ENCODE data around the gene MIR17HG.

MIR17HG gene

DNA sequence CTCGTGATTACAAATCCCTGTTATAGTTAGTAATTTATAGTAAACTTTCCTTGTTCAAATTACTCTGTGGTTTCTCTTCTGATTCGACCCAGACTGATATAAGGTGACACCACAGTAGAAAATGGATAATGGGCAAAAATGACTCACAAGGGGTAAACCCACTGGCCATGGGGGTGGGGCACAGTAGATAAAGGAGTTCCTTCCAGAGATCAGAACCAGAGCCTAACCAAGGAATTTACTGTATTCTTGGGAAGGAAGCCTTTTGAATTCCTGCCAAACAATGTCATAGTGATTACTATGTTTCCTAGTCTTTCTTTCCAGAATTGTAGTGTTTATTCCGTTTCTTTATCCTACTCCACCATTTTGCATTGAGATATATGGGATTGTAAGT lies 21.9 kb downstream of the MIR17HG start:
- DNase-seq: no peak

DNA sequence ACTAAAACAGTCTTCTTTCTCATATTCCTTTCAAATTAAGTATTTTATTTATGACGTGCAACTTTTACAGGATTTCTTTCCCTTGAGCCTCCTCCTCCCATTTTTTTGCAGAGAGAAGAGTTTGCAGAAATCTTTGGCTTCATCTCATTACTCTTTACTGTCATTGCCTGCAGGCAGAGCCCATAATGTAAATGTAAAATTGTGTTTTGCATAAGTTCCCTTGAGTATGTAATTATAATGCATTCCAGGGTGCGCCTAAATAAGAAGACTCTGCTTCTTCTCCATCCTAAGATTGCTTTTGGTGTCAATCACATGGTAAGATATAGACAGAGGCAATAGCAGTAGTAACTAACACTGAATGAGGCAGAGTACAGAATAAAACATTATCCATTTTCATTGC lies 23.0 kb downstream of the MIR17HG start:
- DNase-seq: no peak

DNA sequence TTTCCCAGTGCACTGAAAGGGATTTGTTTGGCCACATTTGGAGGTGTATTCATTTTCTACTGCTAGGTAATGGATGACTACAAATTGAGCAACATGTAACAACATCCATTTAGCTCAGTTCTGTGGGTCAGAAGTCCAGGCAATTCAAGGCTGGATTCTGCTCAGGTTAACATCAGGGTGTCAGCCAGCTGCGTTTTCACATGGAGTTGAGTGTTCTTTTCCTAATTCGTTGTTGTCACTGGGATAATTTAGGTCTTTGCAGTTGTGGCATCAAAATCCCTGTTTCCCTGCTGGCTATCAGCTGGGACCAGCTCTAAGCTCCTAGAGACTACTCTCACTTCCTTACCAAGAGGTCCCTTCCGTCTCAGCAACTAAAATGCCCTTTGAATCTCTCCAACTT lies 25.4 kb downstream of the MIR17HG start:
- no peak for DNase-seq

DNA sequence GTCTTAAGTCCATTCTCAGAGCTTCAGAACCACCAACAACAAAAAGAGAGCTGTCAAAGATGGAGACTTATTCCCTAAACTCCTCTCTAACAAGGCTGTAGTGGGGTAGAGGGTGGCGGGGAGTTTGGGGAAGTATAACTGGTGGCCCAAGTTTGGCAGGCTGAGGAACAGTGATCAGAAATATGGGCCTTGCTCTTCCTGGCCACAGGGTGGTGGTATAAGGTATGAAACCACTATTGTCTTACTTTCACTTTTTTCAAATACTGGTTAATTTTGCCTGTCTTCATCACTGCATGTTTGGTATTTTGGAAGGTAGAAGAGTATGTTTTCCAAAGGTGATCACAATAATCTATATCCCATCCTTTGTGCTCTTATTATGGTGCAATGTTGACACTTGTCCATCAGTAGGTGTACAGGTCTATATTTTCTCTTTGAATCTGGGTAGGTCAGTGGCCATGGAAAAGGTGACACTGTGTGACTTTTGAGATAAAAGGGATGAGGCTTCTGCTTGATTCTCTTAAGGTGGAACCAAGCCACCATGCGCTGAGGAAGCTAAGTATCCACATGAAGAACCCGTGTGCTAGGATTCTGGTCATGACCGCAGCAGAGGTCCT lies 27.7 kb downstream of the MIR17HG start:
- no peak for DNase-seq

DNA sequence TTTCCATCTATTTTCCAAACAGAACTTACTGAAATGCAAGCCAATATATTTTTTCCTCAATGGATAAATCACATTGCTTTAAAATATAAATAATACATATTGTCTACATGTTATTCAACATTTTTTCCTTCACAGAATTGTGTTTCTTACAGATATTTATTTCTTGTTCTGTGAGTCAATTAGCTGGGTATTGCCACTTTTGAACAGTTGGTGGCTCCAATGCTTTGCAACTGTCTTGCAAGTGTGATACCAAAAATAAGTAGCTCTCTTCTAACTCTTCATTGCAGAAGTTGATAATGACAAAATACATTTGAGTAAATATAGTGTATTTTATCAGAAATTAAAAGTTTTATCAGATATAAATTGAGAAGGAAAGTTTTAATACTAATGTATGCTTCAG lies 33.9 kb downstream of the MIR17HG start:
- DNase-seq: no peak

DNA sequence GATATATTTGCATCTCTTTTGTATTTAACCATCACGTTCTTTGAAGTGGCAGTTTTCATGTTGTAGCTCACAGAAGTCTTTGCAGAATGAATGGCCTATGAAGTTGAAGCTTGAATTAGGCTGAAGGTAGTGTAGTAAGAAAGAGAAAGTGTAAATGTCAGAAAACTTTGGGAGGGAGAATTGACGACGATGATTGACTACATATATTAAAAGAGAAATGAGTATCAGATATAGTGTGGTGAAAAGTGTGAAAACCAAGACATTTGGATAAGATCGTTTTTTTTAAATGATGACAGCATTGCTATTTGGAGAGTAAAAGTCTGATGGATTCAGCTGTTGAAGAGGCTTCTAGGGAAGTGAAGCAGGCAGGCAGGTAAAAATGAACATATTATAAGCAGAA lies 36.3 kb downstream of the MIR17HG start:
- no peak for DNase-seq

DNA sequence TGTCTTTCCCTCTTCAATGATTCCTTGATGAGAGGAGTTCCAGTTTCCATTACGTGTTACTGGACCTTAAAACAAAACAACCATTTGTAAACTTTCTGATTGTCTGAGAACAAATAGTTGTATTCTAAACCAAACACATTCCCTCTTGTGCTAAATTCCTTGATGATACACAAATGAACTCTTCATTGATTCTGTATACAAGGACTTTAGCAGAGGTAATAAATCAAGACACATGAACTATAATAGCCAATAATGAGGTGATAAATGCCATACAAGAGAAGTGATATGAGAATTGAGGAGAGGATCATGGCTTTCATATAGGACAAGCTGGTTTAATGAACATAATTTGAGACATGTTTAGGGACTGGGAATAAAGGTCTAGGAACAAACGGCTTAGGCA lies 37.4 kb downstream of the MIR17HG start:
- no peak for DNase-seq

DNA sequence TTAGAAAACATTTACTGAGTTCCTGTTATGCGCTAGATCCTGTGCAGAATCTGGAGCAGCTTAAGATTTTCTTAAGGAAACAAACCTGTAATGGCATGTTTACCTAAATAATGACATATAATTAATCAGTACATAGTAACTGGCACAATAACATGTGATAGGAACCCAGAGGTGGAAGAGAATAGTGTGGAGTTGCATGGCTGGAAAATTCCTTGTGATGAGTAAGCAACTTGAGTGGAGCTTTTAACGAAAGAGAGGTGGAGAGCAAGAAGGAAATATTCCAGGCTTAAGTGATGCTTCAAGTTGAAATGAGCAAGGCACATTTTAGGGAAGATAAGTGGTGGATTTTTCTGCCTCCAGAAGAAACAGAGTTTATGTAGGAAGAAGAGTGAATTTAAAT lies 41.7 kb downstream of the MIR17HG start:
- DNase-seq: no peak

DNA sequence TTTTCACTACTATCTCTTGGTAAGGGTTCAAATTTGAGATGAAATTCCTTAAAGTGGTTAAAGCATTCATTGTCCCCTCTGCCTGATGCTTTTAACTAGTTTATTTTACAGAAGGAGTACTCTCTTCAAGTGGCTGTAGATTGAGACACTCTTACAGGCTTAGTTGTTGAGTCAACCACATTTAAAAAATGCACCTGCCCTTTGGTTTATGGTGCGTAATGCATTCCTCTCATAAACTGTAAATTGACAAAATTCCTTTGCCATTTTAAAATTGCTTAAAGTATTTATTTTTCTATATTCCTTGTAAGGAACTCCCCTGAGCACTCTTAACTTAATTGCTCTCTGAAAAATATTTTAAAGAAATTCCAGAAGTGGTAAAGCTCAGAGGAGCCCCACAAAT lies 50.1 kb downstream of the MIR17HG start:
- no peak for DNase-seq

DNA sequence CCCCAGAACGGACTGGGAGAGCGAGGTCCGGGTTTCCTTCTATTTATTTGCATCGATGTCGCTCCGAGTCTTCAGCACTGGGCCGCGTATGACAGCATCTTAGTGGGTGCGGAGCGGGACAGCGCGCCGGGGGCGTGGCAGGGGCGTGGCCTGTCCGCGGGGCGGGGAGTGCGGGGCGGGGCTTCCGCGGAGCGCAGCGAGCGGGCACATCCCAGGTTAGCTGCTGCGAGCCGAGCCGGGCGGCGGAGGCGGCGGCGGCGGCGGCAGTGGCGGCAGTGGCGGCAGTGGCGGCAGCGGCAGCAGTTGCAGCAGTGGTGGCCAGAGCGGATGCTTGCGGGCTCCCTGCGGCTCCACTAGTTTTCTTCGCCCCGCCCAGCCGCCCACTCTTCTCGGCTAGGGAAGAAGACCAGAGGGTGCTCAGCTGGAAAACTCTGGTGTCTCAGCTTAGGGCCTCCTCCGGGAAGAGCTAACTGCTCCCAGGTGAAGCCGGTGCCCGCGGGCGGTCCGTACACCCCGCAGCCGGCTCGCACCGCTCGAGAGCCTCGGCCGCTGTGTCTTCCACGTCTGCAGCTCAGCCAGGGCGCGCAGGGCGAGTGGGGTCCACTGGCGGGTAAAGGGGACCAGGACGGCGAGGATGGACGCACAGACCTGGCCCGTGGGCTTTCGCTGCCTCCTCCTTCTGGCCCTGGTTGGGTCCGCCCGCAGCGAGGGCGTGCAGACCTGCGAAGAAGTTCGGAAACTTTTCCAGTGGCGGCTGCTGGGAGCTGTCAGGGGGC lies 51.1 kb downstream of the MIR17HG start, which contains the start of gene GPC5:
Gene GPC5 (plus strand): TSS at position 209 of the 776 bp plus-strand sequence.
- DNase-seq: no peak

DNA sequence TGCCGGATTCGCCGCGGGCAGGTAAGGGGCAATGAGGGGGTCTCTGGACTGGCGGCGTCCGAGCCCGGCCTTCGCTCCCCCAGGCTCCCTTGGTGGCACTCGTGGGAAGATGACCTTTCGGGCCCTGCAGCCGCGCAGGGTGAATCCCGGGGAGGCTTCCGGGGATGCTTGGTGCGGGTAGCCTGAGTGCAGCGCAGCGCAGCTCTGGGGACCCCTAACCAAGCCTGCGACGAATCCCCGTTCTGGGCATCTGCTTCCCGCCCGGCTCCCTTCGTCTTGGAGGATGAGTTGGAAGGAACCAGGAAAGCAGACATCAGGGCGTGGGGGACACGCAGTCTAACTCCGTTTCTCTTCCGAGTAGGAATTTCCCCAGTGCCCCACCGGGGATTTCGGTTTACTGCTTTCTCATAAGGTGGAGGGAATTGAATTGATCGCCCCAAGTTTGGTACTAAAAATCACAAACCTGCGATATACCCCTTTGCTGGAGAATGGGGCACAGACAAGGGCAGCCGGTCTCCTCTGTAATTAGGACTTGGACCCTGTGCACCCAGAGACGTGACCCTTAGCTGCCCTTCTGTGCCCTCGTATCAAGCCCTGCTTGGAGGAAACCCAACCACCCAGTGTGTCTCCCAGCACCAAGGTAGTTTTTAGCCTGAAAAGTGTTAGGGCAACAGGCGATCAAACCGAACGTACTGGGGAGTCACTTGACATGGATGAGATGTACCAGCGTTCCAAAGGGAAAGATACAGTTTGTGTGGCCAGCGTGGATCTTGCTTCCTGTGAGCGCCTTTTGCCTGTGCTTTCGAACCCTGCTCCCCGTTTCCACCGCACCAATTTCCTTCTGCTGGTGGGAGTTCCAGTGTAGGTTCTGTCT lies 51.9 kb downstream of the MIR17HG start:
- no peak for DNase-seq

DNA sequence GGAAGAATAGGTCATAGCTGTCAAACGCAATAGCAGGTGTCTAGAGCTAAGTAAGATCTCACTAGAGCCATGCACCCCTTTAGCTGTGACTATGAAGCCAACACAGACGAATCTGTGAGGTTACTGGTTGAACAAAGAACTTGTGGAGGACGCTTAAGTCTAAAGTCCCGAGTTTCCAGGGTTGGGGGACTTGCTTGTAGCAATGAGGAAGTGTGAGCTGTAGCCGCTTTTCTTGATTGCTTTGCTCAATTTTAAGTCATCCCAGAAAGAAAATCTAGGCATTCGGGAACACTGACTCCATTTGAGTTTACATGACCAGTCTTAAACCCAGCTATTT lies 52.5 kb downstream of the MIR17HG start:
- no peak for DNase-seq

DNA sequence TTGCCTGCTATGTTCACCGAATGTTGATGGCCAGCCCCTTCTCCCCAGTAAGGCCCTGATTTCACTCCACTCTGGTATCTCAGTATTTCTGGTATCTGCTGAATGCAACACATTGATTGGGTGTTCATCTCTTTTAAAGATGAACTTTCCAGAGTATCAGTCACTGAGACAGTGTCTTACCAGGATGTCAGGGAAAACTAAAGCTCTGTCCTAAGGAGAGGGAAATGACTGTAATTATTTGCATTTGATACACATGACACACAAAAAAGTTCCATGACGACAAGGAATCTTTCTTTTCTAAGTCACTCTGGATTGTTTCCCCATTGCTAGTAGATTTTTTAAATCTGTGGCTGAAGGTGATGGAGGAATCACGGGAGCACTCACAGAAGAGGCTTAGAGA lies 53.2 kb downstream of the MIR17HG start:
- DNase-seq: no peak

DNA sequence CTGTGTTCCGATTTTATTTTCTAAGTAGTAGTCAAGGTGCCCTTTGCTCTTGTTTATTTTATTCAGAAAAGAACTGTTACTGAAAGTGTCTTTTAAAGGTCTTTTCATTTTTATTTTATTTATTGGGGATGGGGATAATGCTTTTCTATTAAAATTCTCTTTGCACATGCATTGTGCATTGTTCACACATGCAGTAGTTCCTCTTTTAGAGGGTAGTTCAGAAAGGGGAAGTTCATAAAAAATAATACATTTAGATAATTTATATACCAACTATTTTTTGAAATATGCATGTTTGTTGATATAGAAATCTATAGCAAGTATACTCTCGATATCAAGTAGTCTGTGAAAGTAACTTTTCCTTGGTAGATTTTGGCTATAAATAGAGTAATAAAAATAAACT lies 54.4 kb downstream of the MIR17HG start:
- no peak for DNase-seq

All from DMS79 (cell line).